Smooth muscle cell of the brain vasculature (primary cell): ENCODE data around the gene MBP.

Source experiments
- DNase-seq: peaks from one replicate; pipeline ENCODE4 v3.0.0-alpha.2; 2012; ENCODE audit warnings: low read depth, low spot score

The MBP gene

GRCh38 chr18:77066101-77066500 is 66.5 kb downstream of the MBP start:
- no peak for DNase-seq

GRCh38 chr18:77065221-77065981 is 67.2 kb downstream of the MBP start:
- DNase-seq: peak; percentile 86

GRCh38 chr18:77063260-77063659 is 69.3 kb downstream of the MBP start:
- no peak for DNase-seq

GRCh38 chr18:77062518-77063003 is 70.0 kb downstream of the MBP start:
- no peak for DNase-seq

GRCh38 chr18:77061946-77062517 is 70.6 kb downstream of the MBP start:
- peak; percentile 90 for DNase-seq

- peak; percentile 78 for DNase-seq
Measured at GRCh38 chr18:77061281-77061945, 71.2 kb downstream of the MBP start.

GRCh38 chr18:77060151-77060550 is 72.4 kb downstream of the MBP start:
- no peak for DNase-seq

GRCh38 chr18:77059294-77059916 is 73.2 kb downstream of the MBP start:
- DNase-seq: no peak

- no peak for DNase-seq
Measured at GRCh38 chr18:77058290-77058835, 74.2 kb downstream of the MBP start.

- DNase-seq: no peak
Measured at GRCh38 chr18:77057006-77057395, 75.6 kb downstream of the MBP start.

- DNase-seq: no peak
Measured at GRCh38 chr18:77056344-77057005, 76.1 kb downstream of the MBP start.

- DNase-seq: no peak
Measured at GRCh38 chr18:77055429-77056300, 76.9 kb downstream of the MBP start.

GRCh38 chr18:77054606-77055428 is 77.8 kb downstream of the MBP start:
- DNase-seq: peak; percentile 88

- no peak for DNase-seq
Measured at GRCh38 chr18:77054288-77054605, 78.3 kb downstream of the MBP start.

GRCh38 chr18:77053616-77054287 is 78.8 kb downstream of the MBP start:
- DNase-seq: no peak

- DNase-seq: no peak
Measured at GRCh38 chr18:77052983-77053309, 79.6 kb downstream of the MBP start.

- DNase-seq: no peak
Measured at GRCh38 chr18:77052297-77052982, 80.1 kb downstream of the MBP start.

GRCh38 chr18:77051581-77052296 is 80.8 kb downstream of the MBP start:
- no peak for DNase-seq
